Esophagus muscularis mucosa (tissue), 4 donors: ENCODE measurements around the gene BRCA2. TPM values are rescaled to one million over a fixed set of nuclear protein-coding genes. Genes with fewer than 3 reads are reported as not detected.

Source experiments
- DNase-seq: peaks from one replicate; pipeline ENCODE4 v3.0.0-alpha.2; 2017; ENCODE audit errors: extremely low spot score
- H3K27ac ChIP-seq, 4 donors: fragments of 200-600 bp; sonication (generic); replicated peaks in 1 of 4; 1 replicate in 3 of 4; 2 replicates in 1 of 4; pipeline ENCODE4 v1.5.1; 2016 to 2019; ENCODE audit warnings: mild to moderate bottlenecking in 1 of 4
- H3K27me3 ChIP-seq, 4 donors: fragments of 200-600 bp; sonication (generic); one replicate each; pipeline versions ENCODE4 v1.5.1 to v1.6.0; 2016 to 2019
- H3K36me3 ChIP-seq, 4 donors: fragments of 200-600 bp; sonication (generic); one replicate each; pipeline ENCODE4 v1.5.1; 2016 to 2019
- H3K4me1 ChIP-seq, 4 donors: fragments of 200-600 bp; sonication (generic); one replicate each; pipeline ENCODE4 v1.5.1; 2016 to 2019
- H3K4me3 ChIP-seq, 4 donors: fragments of 200-600 bp; sonication (generic); 1 replicate in 2 of 4; 2 replicates in 2 of 4; pipeline ENCODE4 v1.5.1; 2016 to 2019; ENCODE audit warnings: mild to moderate bottlenecking in 4 of 4, moderate library complexity in 1 of 4
- H3K9me3 ChIP-seq, 4 donors: fragments of 200-600 bp; sonication (generic); 1 replicate in 3 of 4; 2 replicates in 1 of 4; pipeline ENCODE4 v1.5.1; 2016 to 2019
- CTCF ChIP-seq, 3 experiments: fragments of 200-600 bp in 2 of 3; fragments of 450-650 bp in 1 of 3; sonication (generic) in 2 of 3; IDR thresholded peaks; one replicate each; pipeline ENCODE4 v1.5.1; 2017 to 2019; ENCODE audit warnings: antibody characterized with exemption in 3 of 3, mild to moderate bottlenecking in 2 of 3, moderate library complexity in 1 of 3
- EP300 ChIP-seq: sonication (generic); formaldehyde crosslinking; IDR thresholded peaks from one replicate; pipeline ENCODE4 v1.6.1; 2017; ENCODE audit warnings: antibody characterized with exemption
- POLR2A ChIP-seq: fragments of 450-650 bp; IDR thresholded peaks from one replicate; pipeline ENCODE4 v1.6.1; 2017; ENCODE audit warnings: antibody characterized with exemption, moderate library complexity, mild to moderate bottlenecking, low read depth
- POLR2AphosphoS5 ChIP-seq, 2 donors: sonication (generic); formaldehyde crosslinking; IDR thresholded peaks; one replicate each; pipeline ENCODE4 v1.6.1; 2017; ENCODE audit warnings: antibody characterized with exemption in 2 of 2
- WGBS: methylation state at CpG from one replicate; pipeline ENCODE4 v1.1.5; 2018; 5-methylcytosine and 5-hydroxymethylcytosine counted together
- intact Hi-C: fragments of 100-400 bp; cut with DNase I; formaldehyde crosslinking; loops from one replicate; pipeline ENCODE4 v1.15.1; 2023
- total RNA-seq, 4 donors: library from RNA; depleted of rRNA; stranded (reverse); fragments of >200 nt; gene quantifications; one replicate each; pipeline versions ENCODE4 v1.1.0 to v1.2.1, GENCODE V29; 2016

Gene BRCA2
- total RNA-seq, 4 donors from 2014 or later: 0.32 to 0.83 (median 0.38) TPM

DNA sequence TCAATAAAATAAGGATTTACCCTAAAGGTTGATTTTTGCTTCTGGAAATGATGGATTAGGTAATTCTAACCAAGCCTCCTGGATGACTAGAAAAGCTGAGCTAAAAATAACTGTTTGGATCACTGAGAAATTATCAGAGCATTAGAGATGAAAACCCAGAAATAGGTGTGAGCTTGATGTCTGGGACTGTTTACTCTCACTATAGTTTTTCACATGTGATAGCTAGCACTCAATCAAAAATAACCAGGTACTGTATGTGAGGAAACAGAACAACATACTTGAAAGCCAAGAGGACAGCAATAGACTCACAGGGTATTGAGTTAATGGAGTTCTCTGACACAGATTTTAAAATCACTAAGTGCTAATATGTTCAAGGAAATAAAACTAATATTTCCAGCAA is 9.7 kb upstream of the BRCA2 start:
- no peaks in the 10 kb centered on the region for H3K9me3 ChIP-seq
- H3K27ac ChIP-seq: no peak overlapping the region
- intact Hi-C loops: no loop called here
- no peak for DNase-seq
- no peaks in the 10 kb centered on the region for H3K27me3 ChIP-seq
- no peak overlapping the region for H3K4me3 ChIP-seq
- no peak for TF ChIP-seq CTCF (IDR thresholded peaks at IDR 0.05)
- TF ChIP-seq POLR2A: no peak
- no peak for TF ChIP-seq POLR2AphosphoS5 (IDR thresholded peaks at IDR 0.05)
- TF ChIP-seq EP300: no peak
- peaks cover 0 to 17% (median 15%) of the 10 kb centered on the region in 4 donors for H3K4me1 ChIP-seq
- no peaks in the 10 kb centered on the region for H3K36me3 ChIP-seq

DNA sequence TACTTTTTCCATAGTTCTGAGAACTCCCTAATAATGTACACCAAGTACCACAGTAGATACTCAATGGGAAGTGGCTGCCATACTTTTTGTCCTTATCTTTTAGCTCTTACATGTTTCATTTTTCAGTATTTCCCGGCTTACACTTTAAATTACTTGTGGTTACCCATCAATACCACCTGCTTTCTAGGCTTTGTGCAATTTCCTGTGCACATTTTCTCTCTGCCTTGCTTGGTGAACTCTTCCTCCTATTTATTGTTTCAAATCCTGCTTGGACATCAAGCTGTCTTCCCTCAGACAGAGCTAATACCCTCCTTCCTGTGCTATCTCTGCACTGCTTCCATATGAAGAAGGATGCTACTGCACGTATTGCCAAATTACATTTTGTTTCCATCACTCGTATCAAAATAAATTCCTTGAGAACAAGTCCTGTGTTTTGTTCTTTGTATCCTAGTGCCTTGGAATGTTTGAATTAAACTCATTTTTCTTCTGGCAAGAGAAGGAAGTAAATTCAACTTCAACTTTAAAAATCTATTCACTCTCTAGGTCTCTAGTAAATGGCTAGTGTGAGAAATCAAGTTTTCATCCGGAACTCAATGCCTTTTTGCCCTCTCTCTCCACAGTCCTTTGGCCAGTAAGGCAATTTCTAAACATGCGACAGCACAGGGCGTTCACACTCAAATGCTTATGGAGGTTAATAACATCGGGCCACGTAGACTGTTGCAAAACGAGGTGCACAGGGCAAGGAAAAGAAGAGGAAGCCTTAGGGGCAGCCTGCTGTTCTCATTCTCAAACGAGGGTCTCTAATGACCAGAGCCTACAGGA is 5.8 kb upstream of the BRCA2 start:
- H3K36me3 ChIP-seq: no peaks in the 10 kb centered on the region
- peak overlapping the region; percentile 60 to 73 (median 66) for H3K27ac ChIP-seq
- peak overlapping the region; percentile 34 to 47 (median 40) for H3K4me3 ChIP-seq
- no peaks in the 10 kb centered on the region for H3K27me3 ChIP-seq
- 21% methylated on average over 10 of the region's 10 CpGs for WGBS
- H3K4me1 ChIP-seq: peaks cover 0 to 17% (median 15%) of the 10 kb centered on the region in 4 donors
- H3K9me3 ChIP-seq: no peaks in the 10 kb centered on the region
- intact Hi-C loops: loop anchor here (2.0 to 5.0 kb wide), 3 partner anchors 62 to 397 kb away; no protein-coding TSS in a partner anchor
- no peak for TF ChIP-seq POLR2A
- no peak for TF ChIP-seq EP300
- peak in 1 of 2 donors; percentile 23 for TF ChIP-seq POLR2AphosphoS5 (IDR thresholded peaks at IDR 0.05)
- no peak for DNase-seq

GRCh38 chr13:32310134-32310706 is 5.1 kb upstream of the BRCA2 start:
- Histone ChIP-seq H3K27me3 (no peaks in the 10 kb centered on the region), H3K27ac (peak overlapping the region; percentile 60 to 73 (median 66)), H3K4me1 (peaks cover 6 to 23% (median 21%) of the 10 kb centered on the region in 4 donors), H3K9me3 (no peaks in the 10 kb centered on the region), H3K4me3 (peak overlapping the region; percentile 34 to 47 (median 40)), H3K36me3 (no peaks in the 10 kb centered on the region)
- 41% methylated on average over 12 of the region's 12 CpGs for WGBS
- no peak for DNase-seq
- intact Hi-C loops: loop anchor here (2.0 to 5.0 kb wide), 3 partner anchors 63 to 398 kb away; no protein-coding TSS in a partner anchor
- TF ChIP-seq EP300 (no peak), CTCF (IDR thresholded peaks at IDR 0.05) (peak; percentile 82 to 87 (median 82)), POLR2AphosphoS5 (IDR thresholded peaks at IDR 0.05) (no peak)

DNA sequence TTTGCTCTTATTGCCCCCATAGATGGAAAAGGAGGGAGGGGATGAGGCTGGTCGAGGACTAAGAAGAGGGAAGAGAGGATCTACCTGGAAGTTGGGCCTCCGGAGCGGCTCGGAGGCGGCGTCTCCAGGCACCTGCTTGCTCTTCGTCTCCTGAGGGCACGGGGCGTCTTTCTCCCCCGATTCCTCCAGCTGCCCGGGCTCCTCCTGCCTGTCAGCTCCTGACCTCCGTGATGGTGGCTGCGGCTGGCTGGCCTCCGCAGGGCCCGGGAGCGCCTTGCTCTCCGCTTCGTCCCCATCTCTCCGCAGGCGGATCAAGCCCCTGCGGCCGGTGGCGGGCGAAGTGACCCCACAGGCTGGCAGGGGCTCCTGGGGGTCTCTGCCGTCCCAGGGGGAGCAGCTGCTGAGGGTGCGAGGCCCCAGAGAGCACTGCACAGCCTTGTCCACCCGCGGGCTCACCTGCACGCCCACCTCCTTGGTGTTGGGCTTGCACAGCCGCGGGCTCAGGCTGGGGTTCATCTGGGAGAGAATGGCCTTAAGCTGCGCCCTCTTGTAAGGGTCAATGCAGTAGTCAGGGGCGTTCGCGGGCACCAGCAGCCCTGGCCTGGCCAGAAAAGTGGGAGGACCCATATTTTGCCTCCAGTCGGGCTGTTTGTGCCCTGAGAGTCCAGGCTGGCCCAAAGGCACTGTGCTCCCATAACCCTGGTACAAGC is 4.0 kb upstream of the BRCA2 start:
- no peak for TF ChIP-seq CTCF (IDR thresholded peaks at IDR 0.05)
- TF ChIP-seq POLR2A: no peak
- no peak for TF ChIP-seq POLR2AphosphoS5 (IDR thresholded peaks at IDR 0.05)
- no peak for TF ChIP-seq EP300
- no peaks in the 10 kb centered on the region for H3K27me3 ChIP-seq
- no peak overlapping the region for H3K4me3 ChIP-seq
- peaks cover 6 to 33% (median 29%) of the 10 kb centered on the region in 4 donors for H3K4me1 ChIP-seq
- H3K9me3 ChIP-seq: no peaks in the 10 kb centered on the region
- H3K36me3 ChIP-seq: no peaks in the 10 kb centered on the region
- DNase-seq: no peak
- no peak overlapping the region for H3K27ac ChIP-seq
- 95% methylated on average over 22 of the region's 36 CpGs for WGBS
- intact Hi-C loops: loop anchor here (2.0 to 5.0 kb wide), 3 partner anchors 64 to 399 kb away; no protein-coding TSS in a partner anchor
